MCF 10A (cell line): ENCODE results near the gene KAZN. TPM values are rescaled to one million over a fixed set of nuclear protein-coding genes. Genes with fewer than 3 reads are reported as not detected.

ENCODE experiments used
- BruUV-seq: library from RNA; stranded (reverse); fragments of 400-500 nt; replicated peaks from 2 replicates; lab custom pipeline; 2021; lab: Mats Ljungman, UMichigan
- CTCF ChIA-PET: fragments of 300-600 bp; sonication (Branson Sonifier 250); formaldehyde crosslinking; extraction: SDS; loops from one replicate; lab custom pipeline; 2021; ENCODE audit warnings: antibody characterized with exemption, inconsistent platforms; lab: Yijun Ruan, JAX
- POLR2A ChIA-PET: fragments of 300-600, 350-650 bp; sonication (Branson Sonifier 250); formaldehyde crosslinking; extraction: SDS; loops from one replicate; lab custom pipeline; 2020; ENCODE audit warnings: antibody characterized with exemption, inconsistent platforms; lab: Yijun Ruan, JAX
- DNase-seq: peaks from one replicate; pipeline ENCODE4 v3.0.0-alpha.2; 2018; ENCODE audit not compliant: unreplicated experiment
- H3K27ac Mint-ChIP-seq: one replicate; pipeline ENCODE4 v1.8.0; 2022; ENCODE audit warnings: mild to moderate bottlenecking, low read depth, mixed read lengths; ENCODE audit not compliant: unreplicated experiment
- H3K27me3 Mint-ChIP-seq: one replicate; pipeline ENCODE4 v1.8.0; 2022; ENCODE audit warnings: mixed read lengths; ENCODE audit not compliant: insufficient read depth, unreplicated experiment
- H3K36me3 Mint-ChIP-seq: one replicate; pipeline ENCODE4 v1.8.0; 2022; ENCODE audit warnings: mild to moderate bottlenecking, moderate library complexity, mixed read lengths; ENCODE audit not compliant: insufficient read depth, unreplicated experiment
- H3K4me1 Mint-ChIP-seq: one replicate; pipeline ENCODE4 v1.8.0; 2022; ENCODE audit warnings: mixed read lengths; ENCODE audit not compliant: insufficient read depth, unreplicated experiment
- H3K4me3 Mint-ChIP-seq: one replicate; pipeline ENCODE4 v1.8.0; 2022; ENCODE audit warnings: mild to moderate bottlenecking, moderate library complexity, mixed read lengths; ENCODE audit not compliant: unreplicated experiment
- H3K9me3 Mint-ChIP-seq: one replicate; pipeline ENCODE4 v1.8.0; 2022; ENCODE audit warnings: mixed read lengths; ENCODE audit not compliant: unreplicated experiment
- CTCF ChIP-seq: fragments of 200-600 bp; IDR thresholded peaks from one replicate; pipeline ENCODE4 v1.8.0; 2022; ENCODE audit warnings: antibody characterized with exemption, mild to moderate bottlenecking; ENCODE audit not compliant: unreplicated experiment
- intact Hi-C: fragments of 100-400 bp; cut with micrococcal nuclease; formaldehyde crosslinking; loops from 2 replicates; pipeline ENCODE4 v1.14.1; 2022
- total RNA-seq: library from RNA; stranded (reverse); gene quantifications from 2 replicates; pipeline ENCODE4 v1.2.3, GENCODE V29; 2022

The KAZN gene
- total RNA-seq, 1 experiment from 2014 or later, result 3.3 TPM

GRCh38 chr1:14946684-14947238 is 348.3 kb downstream of the KAZN start:
- TF ChIP-seq CTCF, result no peak
- POLR2A ChIA-PET, result no interaction called here
- intact Hi-C loops, result no loop called here
- no peaks in the 10 kb centered on the region for H3K27me3 Mint-ChIP-seq
- CTCF ChIA-PET, result no interaction called here
- BruUV-seq, result no TSS peak
- H3K4me3 Mint-ChIP-seq, result no peak overlapping the region
- no peaks in the 10 kb centered on the region for H3K36me3 Mint-ChIP-seq
- no peak overlapping the region for H3K27ac Mint-ChIP-seq
- no peaks in the 10 kb centered on the region for H3K9me3 Mint-ChIP-seq
- no peaks in the 10 kb centered on the region for H3K4me1 Mint-ChIP-seq
- peak; percentile 18 for DNase-seq

GRCh38 chr1:14947421-14947820 is 348.9 kb downstream of the KAZN start:
- ChIA-PET CTCF (interaction anchor here (0.7 kb wide), 1 partner anchor 54 kb away, joined by 3 read pairs; no protein-coding TSS in a partner anchor), POLR2A (interaction anchor here (0.7 kb wide), 2 partner anchors 365 to 578 kb away, joined by 3 read pairs; no protein-coding TSS in a partner anchor)
- H3K27me3 Mint-ChIP-seq, result no peaks in the 10 kb centered on the region
- no peak for TF ChIP-seq CTCF
- H3K36me3 Mint-ChIP-seq, result no peaks in the 10 kb centered on the region
- no peak overlapping the region for H3K27ac Mint-ChIP-seq
- H3K4me3 Mint-ChIP-seq, result no peak overlapping the region
- H3K4me1 Mint-ChIP-seq, result no peaks in the 10 kb centered on the region
- DNase-seq, result no peak
- intact Hi-C loops, result no loop called here
- BruUV-seq, result no TSS peak
- no peaks in the 10 kb centered on the region for H3K9me3 Mint-ChIP-seq

- intact Hi-C loops, result no loop called here
- no peak for DNase-seq
- TF ChIP-seq CTCF, result no peak
- CTCF ChIA-PET, result interaction anchor here (0.7 kb wide), 1 partner anchor 53 kb away, joined by 3 read pairs; no protein-coding TSS in a partner anchor
- no peaks in the 10 kb centered on the region for H3K36me3 Mint-ChIP-seq
- H3K9me3 Mint-ChIP-seq, result no peaks in the 10 kb centered on the region
- no peaks in the 10 kb centered on the region for H3K4me1 Mint-ChIP-seq
- no TSS peak for BruUV-seq
- POLR2A ChIA-PET, result interaction anchor here (0.7 kb wide), 2 partner anchors 364 to 579 kb away, joined by 3 read pairs; no protein-coding TSS in a partner anchor
- H3K4me3 Mint-ChIP-seq, result no peak overlapping the region
- H3K27me3 Mint-ChIP-seq, result no peaks in the 10 kb centered on the region
- H3K27ac Mint-ChIP-seq, result no peak overlapping the region
Measured at GRCh38 chr1:14948112-14948652, 349.7 kb downstream of the KAZN start.

- no peaks in the 10 kb centered on the region for H3K9me3 Mint-ChIP-seq
- intact Hi-C loops, result no loop called here
- ChIA-PET CTCF (no interaction called here), POLR2A (no interaction called here)
- no peak for TF ChIP-seq CTCF
- H3K27me3 Mint-ChIP-seq, result no peaks in the 10 kb centered on the region
- H3K36me3 Mint-ChIP-seq, result no peaks in the 10 kb centered on the region
- BruUV-seq, result no TSS peak
- no peak for DNase-seq
- H3K27ac Mint-ChIP-seq, result no peak overlapping the region
- H3K4me1 Mint-ChIP-seq, result peaks cover 3% of the 10 kb centered on the region
- no peak overlapping the region for H3K4me3 Mint-ChIP-seq
Measured at GRCh38 chr1:14949270-14949835, 350.9 kb downstream of the KAZN start.
